Activated CD4-positive, alpha-beta T cell treated with anti-CD3 and anti-CD28 coated beads, Interleukin-2, amount 50 U/mL, for 24 hours (primary cell): ENCODE results near the gene MYADML2.
"Not testable (repeated sequence)": the region's sequence is repeated elsewhere in the genome, so short reads cannot be mapped to it uniquely, and the experiment has no call there.

Experiments
- DNase-seq, 2 donors: peaks; one replicate each; pipeline ENCODE4 v3.0.0-alpha.2; 2020; ENCODE audit warnings: low read depth in 1 of 2, low spot score in 1 of 2

Gene MYADML2

GRCh38 chr17:81959362-81960129 is 12.5 kb upstream of the MYADML2 start:
- peak; percentile 57 to 68 for DNase-seq

- DNase-seq, result no peak
Measured at GRCh38 chr17:81958633-81959342, 11.8 kb upstream of the MYADML2 start.

GRCh38 chr17:81957691-81958432 is 10.8 kb upstream of the MYADML2 start:
- DNase-seq, result no peak

- no peak for DNase-seq
Measured at GRCh38 chr17:81956607-81957589, 9.9 kb upstream of the MYADML2 start.

GRCh38 chr17:81955756-81956544 is 8.9 kb upstream of the MYADML2 start:
- no peak for DNase-seq

GRCh38 chr17:81955058-81955681 is 8.1 kb upstream of the MYADML2 start:
- DNase-seq, result no peak

- no peak for DNase-seq
Measured at GRCh38 chr17:81954131-81955057, 7.4 kb upstream of the MYADML2 start.

- DNase-seq, result not testable (repeated sequence)
Measured at GRCh38 chr17:81953443-81953842, 6.4 kb upstream of the MYADML2 start.

- DNase-seq, result no peak
Measured at GRCh38 chr17:81952792-81953228, 5.8 kb upstream of the MYADML2 start.

GRCh38 chr17:81951785-81952684 is 5.0 kb upstream of the MYADML2 start:
- no peak for DNase-seq

GRCh38 chr17:81950501-81950900 is 3.5 kb upstream of the MYADML2 start:
- DNase-seq, result no peak

GRCh38 chr17:81948635-81949378 is 1.8 kb upstream of the MYADML2 start:
- no peak for DNase-seq

- DNase-seq, result no peak
Measured at GRCh38 chr17:81944858-81945257, 2.2 kb downstream of the MYADML2 start.

GRCh38 chr17:81942167-81942553 is 4.9 kb downstream of the MYADML2 start:
- DNase-seq, result no peak

- no peak for DNase-seq
Measured at GRCh38 chr17:81941484-81942166, 5.4 kb downstream of the MYADML2 start.
